HPDE6-E6E7 (cell line): Measurements from ENCODE around the gene GPC5.
"Not testable (repeated sequence)": the region's sequence is repeated elsewhere in the genome, so short reads cannot be mapped to it uniquely, and the experiment has no call there.

ENCODE experiments used
- DNase-seq: peaks from one replicate; pipeline ENCODE4 v3.0.0; 2011; ENCODE audit warnings: missing footprints; ENCODE audit errors: extremely low spot score

GPC5 gene

GRCh38 chr13:92538164-92538563, 1139.7 kb downstream of the GPC5 start:
- DNase-seq, result no peak

- DNase-seq, result not testable (repeated sequence)
Measured at GRCh38 chr13:92539148-92539547, 1140.7 kb downstream of the GPC5 start.

- peak; percentile 3 for DNase-seq
Measured at GRCh38 chr13:92547266-92547665, 1148.8 kb downstream of the GPC5 start.

- DNase-seq, result no peak
Measured at GRCh38 chr13:92549276-92549675, 1150.9 kb downstream of the GPC5 start.

GRCh38 chr13:92553470-92554114, 1155.2 kb downstream of the GPC5 start:
- DNase-seq, result no peak

GRCh38 chr13:92560883-92561282, 1162.5 kb downstream of the GPC5 start:
- no peak for DNase-seq

GRCh38 chr13:92564942-92565341, 1166.5 kb downstream of the GPC5 start:
- no peak for DNase-seq

- DNase-seq, result no peak
Measured at GRCh38 chr13:92566767-92567166, 1168.3 kb downstream of the GPC5 start.

- DNase-seq, result no peak
Measured at GRCh38 chr13:92572190-92572589, 1173.8 kb downstream of the GPC5 start.

GRCh38 chr13:92573467-92574057, 1175.1 kb downstream of the GPC5 start:
- DNase-seq, result no peak

GRCh38 chr13:92574499-92574898, 1176.1 kb downstream of the GPC5 start:
- no peak for DNase-seq

GRCh38 chr13:92575777-92576176, 1177.4 kb downstream of the GPC5 start:
- no peak for DNase-seq

GRCh38 chr13:92578358-92578757, 1179.9 kb downstream of the GPC5 start:
- DNase-seq, result no peak

GRCh38 chr13:92589955-92590354, 1191.5 kb downstream of the GPC5 start:
- DNase-seq, result no peak

GRCh38 chr13:92590503-92590908, 1192.1 kb downstream of the GPC5 start:
- no peak for DNase-seq

- DNase-seq, result no peak
Measured at GRCh38 chr13:92591117-92591516, 1192.7 kb downstream of the GPC5 start.

GRCh38 chr13:92592757-92593156, 1194.3 kb downstream of the GPC5 start:
- DNase-seq, result no peak

GRCh38 chr13:92602560-92602959, 1204.1 kb downstream of the GPC5 start:
- no peak for DNase-seq

- DNase-seq, result no peak
Measured at GRCh38 chr13:92609376-92609775, 1211.0 kb downstream of the GPC5 start.

- no peak for DNase-seq
Measured at GRCh38 chr13:92612892-92613291, 1214.5 kb downstream of the GPC5 start.

GRCh38 chr13:92613921-92614320, 1215.5 kb downstream of the GPC5 start:
- no peak for DNase-seq

- DNase-seq, result no peak
Measured at GRCh38 chr13:92621985-92622384, 1223.6 kb downstream of the GPC5 start.

GRCh38 chr13:92622905-92623304, 1224.5 kb downstream of the GPC5 start:
- no peak for DNase-seq

- DNase-seq, result no peak
Measured at GRCh38 chr13:92626274-92626673, 1227.9 kb downstream of the GPC5 start.
